Esophagus muscularis mucosa (tissue), 4 donors: ENCODE results near the gene CRTC1. TPM values are rescaled to one million over a fixed set of nuclear protein-coding genes. Genes with fewer than 3 reads are reported as not detected.
A peak's percentile ranks its signal among the peaks of the same experiment; 100 is the strongest.

ENCODE experiments used
- DNase-seq: peaks from one replicate; pipeline ENCODE4 v3.0.0-alpha.2; 2017; ENCODE audit errors: extremely low spot score
- H3K27ac ChIP-seq, 4 donors: fragments of 200-600 bp; sonication (generic); replicated peaks in 1 of 4; 1 replicate in 3 of 4; 2 replicates in 1 of 4; pipeline ENCODE4 v1.5.1; 2016 to 2019; ENCODE audit warnings: mild to moderate bottlenecking in 1 of 4
- H3K27me3 ChIP-seq, 4 donors: fragments of 200-600 bp; sonication (generic); one replicate each; pipeline versions ENCODE4 v1.5.1 to v1.6.0; 2016 to 2019
- H3K36me3 ChIP-seq, 4 donors: fragments of 200-600 bp; sonication (generic); one replicate each; pipeline ENCODE4 v1.5.1; 2016 to 2019
- H3K4me1 ChIP-seq, 4 donors: fragments of 200-600 bp; sonication (generic); one replicate each; pipeline ENCODE4 v1.5.1; 2016 to 2019
- H3K4me3 ChIP-seq, 4 donors: fragments of 200-600 bp; sonication (generic); 1 replicate in 2 of 4; 2 replicates in 2 of 4; pipeline ENCODE4 v1.5.1; 2016 to 2019; ENCODE audit warnings: mild to moderate bottlenecking in 4 of 4, moderate library complexity in 1 of 4
- H3K9me3 ChIP-seq, 4 donors: fragments of 200-600 bp; sonication (generic); 1 replicate in 3 of 4; 2 replicates in 1 of 4; pipeline ENCODE4 v1.5.1; 2016 to 2019
- CTCF ChIP-seq, 3 experiments: fragments of 200-600 bp in 2 of 3; fragments of 450-650 bp in 1 of 3; sonication (generic) in 2 of 3; IDR thresholded peaks; one replicate each; pipeline ENCODE4 v1.5.1; 2017 to 2019; ENCODE audit warnings: antibody characterized with exemption in 3 of 3, mild to moderate bottlenecking in 2 of 3, moderate library complexity in 1 of 3
- EP300 ChIP-seq: sonication (generic); formaldehyde crosslinking; IDR thresholded peaks from one replicate; pipeline ENCODE4 v1.6.1; 2017; ENCODE audit warnings: antibody characterized with exemption
- POLR2A ChIP-seq: fragments of 450-650 bp; IDR thresholded peaks from one replicate; pipeline ENCODE4 v1.6.1; 2017; ENCODE audit warnings: antibody characterized with exemption, moderate library complexity, mild to moderate bottlenecking, low read depth
- POLR2AphosphoS5 ChIP-seq, 2 donors: sonication (generic); formaldehyde crosslinking; IDR thresholded peaks; one replicate each; pipeline ENCODE4 v1.6.1; 2017; ENCODE audit warnings: antibody characterized with exemption in 2 of 2
- WGBS: methylation state at CpG from one replicate; pipeline ENCODE4 v1.1.5; 2018; 5-methylcytosine and 5-hydroxymethylcytosine counted together
- intact Hi-C: fragments of 100-400 bp; cut with DNase I; formaldehyde crosslinking; loops from one replicate; pipeline ENCODE4 v1.15.1; 2023
- total RNA-seq, 4 donors: library from RNA; depleted of rRNA; stranded (reverse); fragments of >200 nt; gene quantifications; one replicate each; pipeline versions ENCODE4 v1.1.0 to v1.2.1, GENCODE V29; 2016

CRTC1 gene
- total RNA-seq, 4 donors from 2014 or later, result 5.3 to 10.1 (median 6.6) TPM

DNA sequence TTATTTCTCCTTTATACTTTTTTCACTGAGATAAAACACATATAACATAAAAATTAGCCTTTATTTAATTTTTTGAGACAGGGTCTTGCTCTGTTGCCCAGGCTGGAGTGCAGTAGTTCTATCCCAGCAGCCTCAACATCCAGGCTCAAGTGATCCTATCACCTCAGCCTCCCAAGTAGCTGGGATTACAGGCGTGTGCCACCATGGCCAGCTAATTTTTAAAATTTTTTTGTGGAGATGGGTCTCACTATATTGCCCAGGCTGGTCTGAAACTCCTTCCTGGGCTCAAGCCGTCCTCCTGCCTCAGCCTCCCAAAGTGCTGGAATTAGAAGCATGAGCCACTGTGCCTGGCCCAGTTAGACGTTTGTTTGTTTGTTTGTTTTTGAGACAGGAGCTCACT is 28.4 kb downstream of the CRTC1 start:
- no peak for DNase-seq
- 94% methylated on average over 3 of the region's 3 CpGs for WGBS
- peak overlapping the region in 3 of 4 donors; percentile 40 to 66 (median 47) for H3K27ac ChIP-seq
- H3K4me3 ChIP-seq, result no peak overlapping the region
- TF ChIP-seq EP300, result no peak
- no peak for TF ChIP-seq POLR2AphosphoS5 (IDR thresholded peaks at IDR 0.05)
- TF ChIP-seq CTCF (IDR thresholded peaks at IDR 0.05), result no peak
- TF ChIP-seq POLR2A, result no peak
- peaks cover 4 to 58% (median 52%) of the 10 kb centered on the region in 4 donors for H3K4me1 ChIP-seq
- H3K27me3 ChIP-seq, result no peaks in the 10 kb centered on the region
- peaks cover 0 to 4% (median 0%) of the 10 kb centered on the region in 4 donors for H3K36me3 ChIP-seq
- H3K9me3 ChIP-seq, result no peaks in the 10 kb centered on the region
- intact Hi-C loops, result no loop called here

GRCh38 chr19:18712981-18713380 is 29.5 kb downstream of the CRTC1 start:
- TF ChIP-seq CTCF (IDR thresholded peaks at IDR 0.05), result no peak
- TF ChIP-seq POLR2A, result no peak
- no peak for TF ChIP-seq EP300
- no peak for TF ChIP-seq POLR2AphosphoS5 (IDR thresholded peaks at IDR 0.05)
- H3K9me3 ChIP-seq, result no peaks in the 10 kb centered on the region
- WGBS, result 70% methylated on average over 5 of the region's 5 CpGs
- intact Hi-C loops, result no loop called here
- H3K36me3 ChIP-seq, result peaks cover 0 to 4% (median 0%) of the 10 kb centered on the region in 4 donors
- H3K4me1 ChIP-seq, result peaks cover 9 to 66% (median 56%) of the 10 kb centered on the region in 4 donors
- H3K4me3 ChIP-seq, result no peak overlapping the region
- H3K27me3 ChIP-seq, result no peaks in the 10 kb centered on the region
- DNase-seq, result no peak
- peak overlapping the region in 1 of 4 donors; percentile 46 for H3K27ac ChIP-seq

DNA sequence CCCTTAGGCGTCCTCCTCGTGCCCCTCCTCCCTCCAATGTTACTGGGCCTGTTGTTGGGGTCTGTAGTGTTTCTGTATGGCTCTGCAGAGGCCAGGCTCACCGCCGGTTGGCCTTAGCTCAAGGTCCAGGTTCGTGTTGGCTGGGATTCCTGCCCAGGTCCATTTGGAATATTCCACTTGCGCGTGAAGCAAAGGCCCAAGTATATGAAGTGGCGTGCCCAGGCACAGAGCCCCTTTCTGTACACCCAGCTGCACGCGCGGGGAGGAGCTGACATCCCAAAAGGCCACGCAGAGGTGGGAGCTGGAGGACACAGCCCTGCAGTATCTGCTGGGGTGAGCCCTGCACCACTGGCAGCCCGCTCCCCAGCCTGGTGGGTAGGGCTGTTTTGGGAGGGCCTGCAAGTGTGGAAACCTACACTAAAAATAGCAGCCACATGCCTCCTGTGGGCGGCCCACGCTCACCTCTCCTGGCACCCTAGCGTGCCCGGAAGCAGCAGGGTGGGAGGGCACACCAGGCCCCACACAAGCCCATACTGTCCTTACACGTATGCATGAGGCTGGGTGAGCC is 30.2 kb downstream of the CRTC1 start:
- WGBS, result 82% methylated on average over 15 of the region's 18 CpGs
- H3K27me3 ChIP-seq, result no peaks in the 10 kb centered on the region
- H3K9me3 ChIP-seq, result no peaks in the 10 kb centered on the region
- intact Hi-C loops, result no loop called here
- H3K36me3 ChIP-seq, result peaks cover 0 to 4% (median 0%) of the 10 kb centered on the region in 4 donors
- H3K4me1 ChIP-seq, result peaks cover 9 to 60% (median 50%) of the 10 kb centered on the region in 4 donors
- H3K27ac ChIP-seq, result no peak overlapping the region
- DNase-seq, result no peak
- no peak overlapping the region for H3K4me3 ChIP-seq
- TF ChIP-seq CTCF (IDR thresholded peaks at IDR 0.05), result no peak
- TF ChIP-seq EP300, result no peak
- no peak for TF ChIP-seq POLR2A
- no peak for TF ChIP-seq POLR2AphosphoS5 (IDR thresholded peaks at IDR 0.05)

DNA sequence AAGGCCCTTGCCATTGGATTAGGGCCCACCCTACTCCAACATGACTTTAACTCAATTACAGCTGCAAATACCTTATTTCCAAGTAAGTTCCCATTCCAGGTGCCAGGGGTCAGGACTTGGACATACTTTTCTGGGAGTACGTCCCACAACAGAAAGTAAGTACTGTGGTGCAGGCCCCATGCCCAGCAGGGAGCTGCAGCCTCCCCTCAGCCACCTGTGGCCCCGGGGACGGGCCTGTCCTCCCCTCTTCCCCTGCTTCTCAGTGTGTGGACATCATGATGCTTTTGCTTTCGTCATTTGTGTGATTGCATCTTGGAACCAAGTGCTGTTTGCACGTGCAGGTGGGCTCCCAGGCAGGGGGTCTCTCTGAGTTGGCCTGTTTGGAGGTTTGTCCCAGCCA is 31.9 kb downstream of the CRTC1 start:
- Histone ChIP-seq H3K9me3 (no peaks in the 10 kb centered on the region), H3K36me3 (peaks cover 0 to 4% (median 0%) of the 10 kb centered on the region in 4 donors), H3K4me3 (no peak overlapping the region), H3K27ac (no peak overlapping the region), H3K27me3 (no peaks in the 10 kb centered on the region), H3K4me1 (peaks cover 9 to 52% (median 32%) of the 10 kb centered on the region in 4 donors)
- DNase-seq, result no peak
- intact Hi-C loops, result no loop called here
- WGBS, result 84% methylated on average over 5 of the region's 5 CpGs
- no peak for TF ChIP-seq POLR2A
- TF ChIP-seq CTCF (IDR thresholded peaks at IDR 0.05), result no peak
- no peak for TF ChIP-seq POLR2AphosphoS5 (IDR thresholded peaks at IDR 0.05)
- TF ChIP-seq EP300, result no peak

DNA sequence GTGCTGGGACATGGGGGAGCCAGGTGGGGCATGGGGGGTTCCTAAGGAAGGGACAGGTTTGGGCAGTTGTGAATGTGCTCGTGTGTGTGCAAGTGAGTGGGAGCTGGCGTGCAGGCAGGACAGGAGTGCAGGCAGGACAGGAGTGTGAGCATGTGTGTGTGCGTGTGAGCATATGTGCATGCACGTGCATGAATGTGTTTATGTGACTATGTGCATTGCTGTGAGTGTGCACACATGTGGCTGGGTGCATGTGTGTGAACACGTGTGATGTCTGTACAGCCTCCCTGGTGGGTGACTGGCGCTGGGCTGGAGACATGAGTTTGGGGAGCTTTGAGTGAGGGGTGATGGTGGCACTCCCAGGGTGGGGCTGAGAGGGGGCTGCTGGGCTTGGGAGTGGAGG is 33.4 kb downstream of the CRTC1 start:
- TF ChIP-seq POLR2AphosphoS5 (IDR thresholded peaks at IDR 0.05), result no peak
- TF ChIP-seq CTCF (IDR thresholded peaks at IDR 0.05), result no peak
- no peak for TF ChIP-seq EP300
- no peak for TF ChIP-seq POLR2A
- peaks cover 5 to 37% (median 17%) of the 10 kb centered on the region in 4 donors for H3K4me1 ChIP-seq
- no peaks in the 10 kb centered on the region for H3K9me3 ChIP-seq
- H3K4me3 ChIP-seq, result no peak overlapping the region
- no peaks in the 10 kb centered on the region for H3K27me3 ChIP-seq
- H3K27ac ChIP-seq, result no peak overlapping the region
- H3K36me3 ChIP-seq, result peaks cover 0 to 4% (median 0%) of the 10 kb centered on the region in 4 donors
- intact Hi-C loops, result no loop called here
- DNase-seq, result no peak
- WGBS, result 97% methylated on average over 6 of the region's 6 CpGs
